NT2/D1 (cell line): Measurements from ENCODE around the gene SCN9A.

Experiments
- DNase-seq: peaks from one replicate; pipeline ENCODE4 v3.0.0-alpha.2; 2011; ENCODE audit warnings: low read depth, low spot score
- H3K27me3 ChIP-seq: 2 replicates; pipeline ENCODE4 v1.6.0; 2011; ENCODE audit warnings: mild to moderate bottlenecking; ENCODE audit not compliant: insufficient read length, insufficient read depth
- H3K36me3 ChIP-seq: 2 replicates; pipeline ENCODE4 v1.6.1; 2011; ENCODE audit warnings: mild to moderate bottlenecking, low read length, mixed read lengths; ENCODE audit not compliant: insufficient read depth, insufficient read length
- H3K4me1 ChIP-seq: 2 replicates; pipeline ENCODE4 v1.5.1; 2011; ENCODE audit not compliant: insufficient read depth, insufficient read length
- H3K4me3 ChIP-seq: 2 replicates; pipeline ENCODE4 v1.5.1; 2011; ENCODE audit warnings: low read depth; ENCODE audit not compliant: insufficient read length
- H3K9ac ChIP-seq: 2 replicates; pipeline ENCODE4 v1.6.0; 2011; ENCODE audit warnings: low read depth; ENCODE audit not compliant: insufficient read length
- H3K9me3 ChIP-seq: 2 replicates; pipeline ENCODE4 v1.5.1; 2011; ENCODE audit warnings: mild to moderate bottlenecking, low read length; ENCODE audit not compliant: insufficient read depth
- SUZ12 ChIP-seq: IDR thresholded peaks from 2 replicates; pipeline ENCODE4 v1.6.1; 2011; ENCODE audit not compliant: insufficient read length, insufficient read depth; ENCODE audit errors: extremely low read depth
- YY1 ChIP-seq: IDR thresholded peaks from 2 replicates; pipeline ENCODE4 v1.6.1; 2011; ENCODE audit not compliant: insufficient read length, insufficient read depth
- ZNF274 ChIP-seq: IDR thresholded peaks from 2 replicates; pipeline ENCODE4 v1.6.1; 2011; ENCODE audit warnings: mild to moderate bottlenecking, low read depth, low read length

Gene SCN9A

DNA sequence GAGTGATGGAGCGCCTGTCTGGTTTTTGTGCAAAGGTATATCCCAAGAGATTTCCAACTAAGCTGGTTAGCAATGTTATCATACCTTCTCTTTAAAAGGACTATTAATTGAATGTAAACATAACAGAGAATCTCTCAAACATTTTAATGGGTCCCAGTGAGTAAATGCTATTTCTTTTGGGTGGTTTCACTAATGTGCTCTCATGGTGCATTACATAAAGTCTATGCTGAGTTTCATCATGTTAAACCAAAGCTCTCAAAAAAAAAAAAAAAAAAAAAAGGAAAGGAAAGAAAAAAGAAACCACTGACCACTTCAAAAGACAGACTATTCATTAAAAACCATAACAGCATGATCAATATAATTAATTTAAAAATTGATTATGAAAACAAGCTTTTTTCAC is 128.8 kb downstream of the SCN9A start:
- Histone ChIP-seq H3K36me3 (no peaks in the 10 kb centered on the region), H3K27me3 (no peaks in the 10 kb centered on the region), H3K9me3 (no peaks in the 10 kb centered on the region), H3K4me1 (no peaks in the 10 kb centered on the region), H3K9ac (no peak overlapping the region), H3K4me3 (no peak overlapping the region)
- TF ChIP-seq ZNF274 (no peak), YY1 (no peak), SUZ12 (no peak)
- no peak for DNase-seq

DNA sequence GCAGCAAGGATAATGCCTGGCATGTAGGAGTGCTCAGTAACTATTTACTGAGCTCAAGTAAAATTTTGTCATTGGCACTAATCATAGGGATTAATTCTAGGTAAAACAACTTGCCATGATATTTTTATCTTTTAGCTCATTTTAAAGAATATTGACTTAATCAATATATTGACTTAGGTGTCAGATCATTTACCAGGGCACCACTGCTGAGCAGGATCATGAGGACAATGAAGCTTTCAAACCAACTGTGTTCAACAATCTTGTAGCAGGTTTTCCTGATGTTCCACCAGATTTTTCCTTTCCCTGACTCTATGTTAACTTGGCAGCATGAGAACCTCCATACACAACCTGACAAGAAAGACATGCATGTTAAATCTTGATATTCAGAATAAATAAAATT is 133.4 kb downstream of the SCN9A start:
- DNase-seq = no peak
- Histone ChIP-seq H3K4me3 (no peak overlapping the region), H3K36me3 (no peaks in the 10 kb centered on the region), H3K9me3 (no peaks in the 10 kb centered on the region), H3K4me1 (no peaks in the 10 kb centered on the region), H3K27me3 (no peaks in the 10 kb centered on the region), H3K9ac (no peak overlapping the region)
- TF ChIP-seq SUZ12 = no peak
- no peak for TF ChIP-seq YY1
- TF ChIP-seq ZNF274 = no peak

DNA sequence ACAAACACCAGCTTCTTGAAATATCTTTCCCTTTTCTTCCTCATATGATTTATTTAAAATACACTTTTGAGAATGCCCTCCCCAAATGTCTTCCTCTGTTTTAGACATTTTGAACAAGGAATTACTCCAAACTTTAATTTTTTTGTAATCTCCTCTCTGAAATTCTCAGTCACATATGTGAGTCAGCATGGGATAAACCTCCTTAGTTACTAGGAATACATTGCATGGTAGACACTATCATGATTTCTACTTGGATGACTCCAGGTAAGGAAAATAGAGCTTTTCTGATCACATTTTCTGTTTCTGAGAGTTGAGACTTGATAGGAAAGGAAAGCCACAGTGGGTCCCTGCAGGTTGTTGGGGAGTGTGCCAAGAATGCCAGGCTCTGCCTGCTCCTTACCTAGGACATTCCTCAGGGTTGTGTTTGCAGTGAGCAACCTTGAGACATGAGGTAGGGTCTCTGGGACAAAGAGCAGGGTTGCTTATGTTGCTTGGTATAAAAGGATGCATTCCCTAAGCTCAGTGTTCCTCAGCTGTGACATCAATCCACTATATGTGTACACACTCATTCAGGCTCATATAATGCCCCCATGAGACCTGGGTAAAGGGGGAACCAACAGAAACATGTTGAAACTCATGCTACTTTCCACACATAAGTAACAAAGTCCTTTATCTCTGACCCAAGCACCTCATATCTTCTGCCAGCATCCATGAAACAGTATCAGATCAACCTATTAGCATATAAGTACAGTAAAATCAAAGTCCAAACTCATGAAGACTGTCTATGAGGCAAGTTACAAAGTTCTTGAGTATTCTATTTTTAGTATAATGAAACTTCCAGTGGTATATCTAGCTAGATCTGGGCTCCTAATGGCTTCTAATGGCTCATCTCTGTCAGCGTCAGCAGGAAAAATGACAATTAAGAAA is 135.1 kb downstream of the SCN9A start:
- Histone ChIP-seq H3K9ac (no peak overlapping the region), H3K27me3 (no peaks in the 10 kb centered on the region), H3K9me3 (no peaks in the 10 kb centered on the region), H3K36me3 (no peaks in the 10 kb centered on the region), H3K4me1 (no peaks in the 10 kb centered on the region), H3K4me3 (no peak overlapping the region)
- TF ChIP-seq ZNF274 = no peak
- no peak for TF ChIP-seq SUZ12
- TF ChIP-seq YY1 = no peak
- no peak for DNase-seq

DNA sequence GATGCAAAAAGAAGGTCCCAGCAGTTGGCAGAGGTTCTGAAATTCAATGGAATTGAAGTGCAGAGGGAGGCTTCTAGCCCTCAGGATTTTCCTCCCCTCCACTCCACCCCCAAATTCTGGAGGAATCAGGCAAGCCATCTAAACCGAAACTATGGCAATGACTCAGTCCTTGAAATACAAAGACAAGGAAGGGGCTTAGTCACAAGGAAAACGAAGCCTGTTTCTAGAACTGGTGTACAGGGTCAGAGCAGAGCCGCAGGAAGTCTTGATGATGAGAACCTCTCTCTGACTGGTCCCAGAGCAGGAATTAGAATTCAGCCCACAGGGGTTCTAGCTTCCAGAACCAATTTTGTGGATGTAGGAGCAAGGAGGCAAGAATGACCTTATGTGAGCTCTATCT is 136.2 kb downstream of the SCN9A start:
- DNase-seq = no peak
- Histone ChIP-seq H3K9me3 (no peaks in the 10 kb centered on the region), H3K4me1 (no peaks in the 10 kb centered on the region), H3K9ac (no peak overlapping the region), H3K27me3 (no peaks in the 10 kb centered on the region), H3K36me3 (no peaks in the 10 kb centered on the region), H3K4me3 (no peak overlapping the region)
- TF ChIP-seq YY1 (no peak), ZNF274 (no peak), SUZ12 (no peak)

DNA sequence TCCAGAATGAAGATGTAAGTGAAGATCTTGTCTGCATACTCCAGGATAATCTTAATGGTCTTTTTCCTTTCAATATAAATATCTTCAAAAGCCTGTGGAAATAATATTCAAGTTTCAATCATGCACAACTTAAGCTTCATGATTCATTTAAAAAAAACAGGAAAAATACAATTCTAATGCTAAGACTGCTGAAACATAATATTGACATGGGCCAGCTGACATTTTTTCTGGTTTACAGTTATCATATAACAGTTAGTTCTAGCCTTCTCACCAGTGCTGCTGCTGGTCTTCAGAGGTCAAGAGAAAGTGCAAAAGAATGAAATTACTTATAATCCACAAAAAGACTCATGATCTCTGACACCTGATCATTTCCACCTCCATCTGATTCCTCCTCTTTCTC is 137.6 kb downstream of the SCN9A start:
- H3K9me3 ChIP-seq = no peaks in the 10 kb centered on the region
- H3K27me3 ChIP-seq = no peaks in the 10 kb centered on the region
- H3K4me1 ChIP-seq = no peaks in the 10 kb centered on the region
- DNase-seq = no peak
- no peak overlapping the region for H3K9ac ChIP-seq
- no peaks in the 10 kb centered on the region for H3K36me3 ChIP-seq
- no peak overlapping the region for H3K4me3 ChIP-seq
- TF ChIP-seq ZNF274 (no peak), SUZ12 (no peak), YY1 (no peak)

DNA sequence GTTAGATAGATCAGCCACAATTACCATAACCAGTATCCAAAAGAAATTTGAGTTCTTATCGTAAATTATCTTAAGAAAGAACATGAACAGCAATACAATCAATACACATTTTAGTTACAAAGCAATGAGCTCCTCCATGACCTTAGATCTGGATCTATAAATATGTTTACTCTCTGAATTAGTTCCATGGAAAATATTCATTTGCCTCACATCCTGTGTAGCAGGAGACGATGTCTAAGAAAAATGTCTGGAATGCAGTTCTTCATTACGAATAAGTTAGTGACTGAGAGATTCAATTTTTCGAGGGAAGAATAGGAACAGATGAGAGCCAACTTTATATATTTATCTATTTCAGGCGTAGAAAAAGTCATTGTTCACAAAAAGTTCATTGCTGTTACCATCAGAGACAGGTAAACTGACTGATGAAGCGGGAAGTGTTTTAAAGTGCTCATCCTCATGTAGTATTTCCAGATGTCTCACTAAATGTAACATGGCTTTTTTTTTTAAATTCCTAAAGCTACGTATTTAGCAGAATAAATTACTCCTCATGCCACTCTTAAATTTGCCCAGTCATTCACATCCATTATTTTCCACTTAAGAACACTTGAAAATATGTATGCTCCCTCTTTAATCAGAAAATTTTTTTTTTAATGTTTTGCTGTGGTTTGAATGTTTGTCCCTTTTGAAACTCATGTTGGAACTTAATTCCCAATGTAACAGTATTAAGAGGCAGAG is 141.5 kb downstream of the SCN9A start:
- H3K4me3 ChIP-seq = no peak overlapping the region
- no peaks in the 10 kb centered on the region for H3K9me3 ChIP-seq
- no peaks in the 10 kb centered on the region for H3K36me3 ChIP-seq
- DNase-seq = no peak
- H3K4me1 ChIP-seq = no peaks in the 10 kb centered on the region
- no peaks in the 10 kb centered on the region for H3K27me3 ChIP-seq
- no peak for TF ChIP-seq SUZ12
- TF ChIP-seq ZNF274 = no peak
- no peak for TF ChIP-seq YY1
- no peak overlapping the region for H3K9ac ChIP-seq

DNA sequence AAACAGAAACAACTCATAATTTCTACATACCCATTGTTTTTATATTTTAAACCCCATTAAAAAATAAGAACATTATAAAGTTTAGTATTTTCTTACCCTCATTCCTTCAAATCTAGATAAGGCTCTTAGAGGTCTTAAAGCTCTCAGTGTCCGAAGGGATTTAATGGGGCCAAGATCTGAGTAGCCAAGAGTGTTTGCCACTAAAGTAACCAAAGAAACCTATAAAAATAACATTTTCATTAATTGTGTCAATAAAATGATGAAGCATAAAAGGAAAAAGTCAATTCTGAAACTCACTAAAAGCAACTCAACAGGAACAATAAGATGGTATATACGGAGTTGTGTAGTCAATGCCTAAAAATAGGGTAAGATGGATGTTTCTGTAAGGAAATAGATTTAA is 142.5 kb downstream of the SCN9A start:
- TF ChIP-seq YY1 = no peak
- TF ChIP-seq ZNF274 = no peak
- TF ChIP-seq SUZ12 = no peak
- no peaks in the 10 kb centered on the region for H3K9me3 ChIP-seq
- no peaks in the 10 kb centered on the region for H3K4me1 ChIP-seq
- no peak for DNase-seq
- no peak overlapping the region for H3K4me3 ChIP-seq
- no peak overlapping the region for H3K9ac ChIP-seq
- no peaks in the 10 kb centered on the region for H3K36me3 ChIP-seq
- no peaks in the 10 kb centered on the region for H3K27me3 ChIP-seq
